Cardiac muscle cell (in vitro differentiated cells and primary cell): Measurements from ENCODE around the gene GHRHR. TPM values are rescaled to one million over a fixed set of nuclear protein-coding genes. Genes with fewer than 3 reads are reported as not detected.

ENCODE experiments used
- DNase-seq, 2 donors: peaks; one replicate each; pipeline versions ENCODE4 v3.0.0 to v3.0.0-alpha.2; 2010 to 2017; ENCODE audit warnings: low read depth in 1 of 2, low spot score in 1 of 2
- H3K27ac ChIP-seq: fragments of 200-600 bp; sonication (generic); 2 replicates; pipeline ENCODE4 v1.5.1; 2016
- H3K27me3 ChIP-seq: fragments of 200-600 bp; sonication (generic); 2 replicates; pipeline ENCODE4 v1.6.0; 2016; ENCODE audit warnings: control low read depth
- H3K36me3 ChIP-seq: fragments of 200-600 bp; sonication (generic); 2 replicates; pipeline ENCODE4 v1.5.1; 2016; ENCODE audit warnings: control low read depth
- H3K4me1 ChIP-seq: fragments of 200-600 bp; sonication (generic); 2 replicates; pipeline ENCODE4 v1.8.1; 2017; ENCODE audit warnings: low read depth, mild to moderate bottlenecking, mixed run types
- H3K4me3 ChIP-seq: fragments of 200-600 bp; sonication (generic); 2 replicates; pipeline ENCODE4 v1.5.1; 2016; ENCODE audit warnings: mild to moderate bottlenecking
- H3K9me3 ChIP-seq: fragments of 200-600 bp; sonication (generic); 2 replicates; pipeline ENCODE4 v1.5.1; 2017; ENCODE audit warnings: low read depth, mild to moderate bottlenecking, control low read depth
- CTCF ChIP-seq: IDR thresholded peaks from 2 replicates; pipeline ENCODE4 v1.5.1; 2012; ENCODE audit warnings: low read depth, mild to moderate bottlenecking, low read length
- polyA plus RNA-seq: library from polyadenylated mRNA; unstranded; fragments of >200 nt; fragmentation: Nextera tagmentation; extraction: Ambion mirVana; gene quantifications from 2 replicates; pipeline ENCODE4 v1.2.1, GENCODE V29; 2016
- total RNA-seq: library from RNA; depleted of rRNA; stranded (reverse); fragments of >200 nt; gene quantifications from 2 replicates; pipeline ENCODE4 v1.2.3, GENCODE V29; 2016

The GHRHR gene
- total and polyA plus RNA-seq, 2 experiments from 2014 or later, result not detected

GRCh38 chr7:30956704-30957103 lies 7.0 kb upstream of the GHRHR start:
- Histone ChIP-seq H3K4me3 (no peak overlapping the region), H3K4me1 (no peaks in the 10 kb centered on the region), H3K36me3 (no peaks in the 10 kb centered on the region), H3K27me3 (no peaks in the 10 kb centered on the region), H3K27ac (no peak overlapping the region), H3K9me3 (no peaks in the 10 kb centered on the region)
- no peak for DNase-seq
- no peak for TF ChIP-seq CTCF

- H3K4me3 ChIP-seq, result no peak overlapping the region
- peak in 1 of 2 donors; percentile 17 for DNase-seq
- no peak overlapping the region for H3K27ac ChIP-seq
- H3K27me3 ChIP-seq, result peaks cover 9% of the 10 kb centered on the region
- no peaks in the 10 kb centered on the region for H3K4me1 ChIP-seq
- H3K9me3 ChIP-seq, result no peaks in the 10 kb centered on the region
- TF ChIP-seq CTCF, result no peak
- no peaks in the 10 kb centered on the region for H3K36me3 ChIP-seq
Measured at GRCh38 chr7:30965372-30965771, 1.6 kb downstream of the GHRHR start.

GRCh38 chr7:30965883-30966282 lies 2.1 kb downstream of the GHRHR start:
- TF ChIP-seq CTCF, result no peak
- Histone ChIP-seq H3K27me3 (peaks cover 9% of the 10 kb centered on the region), H3K9me3 (no peaks in the 10 kb centered on the region), H3K36me3 (no peaks in the 10 kb centered on the region), H3K4me1 (no peaks in the 10 kb centered on the region), H3K27ac (no peak overlapping the region), H3K4me3 (no peak overlapping the region)
- no peak for DNase-seq

GRCh38 chr7:30968294-30968693 lies 4.5 kb downstream of the GHRHR start:
- Histone ChIP-seq H3K27me3 (peaks cover 15% of the 10 kb centered on the region), H3K4me1 (no peaks in the 10 kb centered on the region), H3K36me3 (no peaks in the 10 kb centered on the region), H3K9me3 (no peaks in the 10 kb centered on the region), H3K4me3 (no peak overlapping the region), H3K27ac (no peak overlapping the region)
- no peak for DNase-seq
- no peak for TF ChIP-seq CTCF

- H3K36me3 ChIP-seq, result no peaks in the 10 kb centered on the region
- no peak for TF ChIP-seq CTCF
- DNase-seq, result no peak
- H3K27ac ChIP-seq, result no peak overlapping the region
- H3K27me3 ChIP-seq, result peaks cover 15% of the 10 kb centered on the region
- H3K9me3 ChIP-seq, result no peaks in the 10 kb centered on the region
- no peaks in the 10 kb centered on the region for H3K4me1 ChIP-seq
- no peak overlapping the region for H3K4me3 ChIP-seq
Measured at GRCh38 chr7:30968747-30969603, 5.2 kb downstream of the GHRHR start.
